Putamen (tissue), 1 donor: ENCODE measurements around the gene CYTH4.

Source experiments
- DNase-seq: peaks from one replicate; pipeline ENCODE4 v3.0.0-alpha.2; 2016; ENCODE audit warnings: low spot score

CYTH4 gene

GRCh38 chr22:37329238-37330140 is 47.2 kb downstream of the CYTH4 start:
- no peak for DNase-seq

DNA sequence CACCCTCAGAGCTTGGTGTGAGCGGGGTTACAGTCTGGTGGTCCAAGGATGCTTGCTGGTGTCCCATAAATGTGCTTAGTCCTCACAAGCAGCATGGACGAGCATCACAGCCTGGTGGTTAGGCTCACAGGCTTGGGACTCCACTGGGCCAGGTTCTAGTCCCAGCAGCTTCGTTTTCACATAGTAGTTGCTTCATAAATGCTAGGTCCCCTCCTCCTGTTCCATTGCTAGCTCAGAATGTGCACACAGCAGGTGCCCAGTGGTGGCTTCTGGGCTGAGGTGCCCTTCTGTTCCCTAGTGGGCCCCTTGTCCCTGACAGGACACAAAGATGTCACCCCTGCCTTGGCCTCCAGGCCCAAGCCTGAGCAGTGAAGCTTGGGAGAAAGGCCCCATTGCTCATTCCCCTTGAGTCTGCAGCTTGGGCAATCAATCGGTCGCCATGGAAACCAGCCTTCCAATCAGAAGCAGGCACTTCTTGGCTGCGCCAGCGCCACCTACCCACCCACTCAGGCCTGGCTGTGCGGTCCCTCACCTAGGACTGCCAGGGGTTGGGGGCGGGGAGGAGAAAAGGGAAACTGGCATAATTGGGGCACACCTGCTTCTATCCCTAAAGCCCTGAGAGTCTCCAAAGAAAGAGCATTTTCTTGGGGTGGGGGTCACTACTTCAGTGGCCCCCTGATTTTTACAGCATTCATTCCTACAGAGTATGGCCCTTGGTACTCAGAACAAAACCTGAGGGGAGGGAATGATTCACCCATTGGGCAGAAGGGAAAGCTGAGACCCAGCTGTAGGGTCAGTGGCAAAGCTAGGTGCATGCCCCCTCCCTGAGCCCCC is 48.1 kb downstream of the CYTH4 start:
- peak; percentile 52 for DNase-seq

DNA sequence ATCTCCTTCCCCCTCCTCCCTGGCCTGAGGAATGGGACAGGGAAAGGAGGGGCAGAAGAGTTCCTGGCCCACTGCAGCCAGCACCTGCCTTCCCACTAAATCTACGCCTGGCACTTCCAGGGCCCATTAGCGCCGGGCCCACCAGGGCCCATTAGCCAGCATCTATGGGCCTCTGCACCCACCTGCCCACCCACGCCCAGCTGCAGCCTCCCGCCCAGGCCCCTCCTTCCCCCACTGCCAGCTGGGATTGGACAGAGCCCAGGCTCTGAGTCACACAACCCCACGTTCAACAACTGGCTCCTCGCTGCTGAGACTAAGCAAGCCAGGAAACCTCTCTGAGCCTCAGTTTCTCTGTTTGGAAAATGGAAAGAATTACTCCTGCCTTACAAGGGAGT is 48.7 kb downstream of the CYTH4 start:
- DNase-seq, result no peak

DNA sequence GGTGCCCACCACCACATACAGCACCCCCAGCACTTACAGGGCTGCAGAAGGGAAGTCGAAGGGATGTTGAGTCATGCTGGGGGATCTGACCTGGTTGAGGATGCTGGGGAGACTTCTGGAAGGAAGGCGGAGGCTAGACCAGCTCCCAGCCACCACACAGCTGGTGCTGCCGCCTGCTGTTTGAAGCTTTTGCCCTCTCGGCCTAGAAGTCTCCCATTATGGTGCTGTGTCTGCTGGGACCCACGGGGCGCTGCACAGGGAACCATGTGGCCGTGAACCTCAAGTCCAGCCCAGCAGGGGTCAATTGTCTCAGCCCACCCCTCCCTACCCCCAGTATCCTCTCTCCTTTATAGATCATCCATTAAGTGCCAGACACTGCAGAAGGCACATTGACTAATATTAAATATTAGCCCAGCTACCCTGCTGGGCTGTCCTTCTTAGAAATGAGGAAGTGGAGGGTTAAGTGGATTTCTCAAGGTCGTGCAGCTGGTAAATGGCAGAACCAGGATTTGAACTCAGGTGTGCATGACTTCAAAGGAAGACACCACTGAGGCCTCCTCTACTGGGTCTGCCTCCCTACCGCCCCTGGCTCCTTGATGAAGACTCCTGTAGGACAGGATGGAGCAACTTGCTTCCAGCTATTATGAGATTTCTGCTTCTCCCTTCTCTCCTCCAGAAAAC is 49.7 kb downstream of the CYTH4 start:
- DNase-seq, result no peak

DNA sequence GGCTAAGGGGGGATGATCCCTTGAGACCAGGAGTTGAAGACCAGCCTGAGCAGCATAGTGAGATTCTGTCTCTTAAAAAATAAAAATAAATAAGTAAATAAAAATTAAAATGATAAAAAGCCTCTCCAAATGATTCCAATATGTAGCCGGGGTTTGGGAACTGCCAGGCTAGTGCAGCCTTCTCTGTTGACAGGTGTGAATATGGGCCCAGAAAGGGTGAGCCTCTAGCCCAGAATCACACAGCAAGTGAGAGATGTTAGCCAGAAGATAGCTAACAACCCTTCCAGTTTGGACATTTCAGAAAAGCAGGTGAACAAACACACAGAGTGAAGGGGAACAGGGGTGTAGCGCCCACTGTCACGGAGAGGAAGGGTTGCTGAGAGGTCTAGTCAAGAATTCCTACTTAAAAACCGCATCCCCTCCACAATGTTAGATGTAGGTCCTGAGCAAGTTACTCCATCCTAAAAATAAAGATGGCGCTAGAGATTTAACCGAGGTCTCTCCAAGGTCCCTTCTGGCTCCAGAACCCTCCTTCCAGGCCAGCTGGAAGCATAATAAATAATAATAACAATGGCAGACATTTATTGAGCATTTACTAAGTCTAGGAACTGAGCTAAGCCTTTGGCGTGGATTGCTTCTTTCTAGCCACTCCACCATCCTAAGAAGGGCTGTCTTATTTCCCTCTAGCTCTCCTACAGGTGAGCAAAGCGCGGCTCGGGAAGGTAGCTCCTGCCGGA is 51.6 kb downstream of the CYTH4 start:
- DNase-seq, result no peak

GRCh38 chr22:37334461-37334858 is 52.2 kb downstream of the CYTH4 start:
- no peak for DNase-seq

GRCh38 chr22:37334859-37335805 is 52.8 kb downstream of the CYTH4 start:
- no peak for DNase-seq

DNA sequence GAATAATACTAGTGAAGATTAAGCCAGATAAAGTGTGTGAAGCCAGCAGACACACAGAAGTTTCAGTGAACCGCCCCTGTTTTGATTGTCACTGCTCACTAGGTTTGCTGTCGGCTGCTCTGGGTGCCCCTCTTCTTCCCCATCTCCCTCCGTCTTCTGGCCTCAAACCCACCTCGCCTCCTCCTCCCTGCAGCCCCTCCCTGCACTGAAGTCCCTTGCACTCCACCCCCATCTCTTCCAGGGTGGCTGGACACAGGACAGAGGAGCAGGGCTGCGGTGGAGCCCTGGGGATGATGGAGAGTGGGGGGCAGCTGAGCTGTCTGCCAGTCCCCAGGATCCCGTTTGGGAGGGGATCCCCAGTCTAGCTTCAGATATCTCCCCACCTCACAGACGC is 53.5 kb downstream of the CYTH4 start:
- DNase-seq, result no peak

DNA sequence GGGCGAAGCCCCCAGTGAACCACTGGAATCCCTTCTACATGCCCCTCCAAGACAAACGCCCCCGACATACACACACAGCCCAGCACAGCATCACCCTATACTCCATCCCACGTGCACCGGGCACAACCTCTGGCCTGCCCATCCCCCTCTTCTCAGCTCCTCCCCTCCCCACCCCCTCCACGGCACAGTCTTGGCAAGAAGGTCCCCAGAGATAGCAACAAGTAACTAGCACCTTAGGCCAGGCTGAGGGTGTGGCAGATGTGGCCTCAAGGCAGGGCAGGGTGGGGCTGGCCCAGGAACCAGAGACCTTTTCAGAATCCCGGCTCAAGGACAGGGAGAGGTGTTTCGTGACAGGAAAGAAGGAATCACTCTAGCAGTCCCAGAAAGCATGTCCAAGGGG is 54.3 kb downstream of the CYTH4 start:
- DNase-seq, result no peak

DNA sequence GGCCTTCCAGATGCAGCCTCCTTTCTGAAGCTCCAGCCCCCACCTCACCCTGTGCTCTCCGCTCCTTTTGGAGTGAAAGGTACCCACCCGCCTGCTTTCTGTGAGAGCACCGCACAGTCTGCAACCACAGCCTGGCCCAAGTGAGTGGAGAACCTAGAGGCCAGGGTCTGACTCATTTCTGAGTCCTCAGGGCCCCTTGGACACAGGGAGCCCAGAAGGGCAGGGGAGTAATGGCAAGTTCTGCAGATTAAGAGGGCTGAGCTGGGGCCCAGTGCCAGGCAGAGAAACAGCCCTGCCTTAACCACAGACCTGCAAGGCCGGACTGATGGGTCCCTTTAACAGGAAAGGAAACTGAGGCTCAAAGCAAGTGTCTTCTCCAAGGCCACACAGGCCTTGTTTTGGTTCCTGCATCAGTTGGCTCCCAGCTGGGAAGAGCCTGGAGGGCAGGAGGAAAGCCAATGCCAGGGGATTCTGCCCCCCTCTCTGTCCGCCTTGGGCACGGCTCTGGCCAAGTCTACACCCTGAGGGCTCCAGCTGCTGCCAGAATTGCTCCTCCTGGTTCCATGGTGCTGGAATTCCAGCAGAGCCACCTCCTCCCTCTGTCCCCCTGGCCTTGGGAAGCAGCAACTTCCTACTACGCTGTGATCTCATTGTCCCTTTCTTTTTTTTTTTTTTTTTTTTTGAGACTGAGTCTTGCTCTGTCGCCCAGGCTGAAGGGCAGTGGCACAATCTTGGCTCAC is 55.1 kb downstream of the CYTH4 start:
- DNase-seq, result no peak

- DNase-seq, result no peak
Measured at GRCh38 chr22:37338539-37339246, 56.4 kb downstream of the CYTH4 start.

DNA sequence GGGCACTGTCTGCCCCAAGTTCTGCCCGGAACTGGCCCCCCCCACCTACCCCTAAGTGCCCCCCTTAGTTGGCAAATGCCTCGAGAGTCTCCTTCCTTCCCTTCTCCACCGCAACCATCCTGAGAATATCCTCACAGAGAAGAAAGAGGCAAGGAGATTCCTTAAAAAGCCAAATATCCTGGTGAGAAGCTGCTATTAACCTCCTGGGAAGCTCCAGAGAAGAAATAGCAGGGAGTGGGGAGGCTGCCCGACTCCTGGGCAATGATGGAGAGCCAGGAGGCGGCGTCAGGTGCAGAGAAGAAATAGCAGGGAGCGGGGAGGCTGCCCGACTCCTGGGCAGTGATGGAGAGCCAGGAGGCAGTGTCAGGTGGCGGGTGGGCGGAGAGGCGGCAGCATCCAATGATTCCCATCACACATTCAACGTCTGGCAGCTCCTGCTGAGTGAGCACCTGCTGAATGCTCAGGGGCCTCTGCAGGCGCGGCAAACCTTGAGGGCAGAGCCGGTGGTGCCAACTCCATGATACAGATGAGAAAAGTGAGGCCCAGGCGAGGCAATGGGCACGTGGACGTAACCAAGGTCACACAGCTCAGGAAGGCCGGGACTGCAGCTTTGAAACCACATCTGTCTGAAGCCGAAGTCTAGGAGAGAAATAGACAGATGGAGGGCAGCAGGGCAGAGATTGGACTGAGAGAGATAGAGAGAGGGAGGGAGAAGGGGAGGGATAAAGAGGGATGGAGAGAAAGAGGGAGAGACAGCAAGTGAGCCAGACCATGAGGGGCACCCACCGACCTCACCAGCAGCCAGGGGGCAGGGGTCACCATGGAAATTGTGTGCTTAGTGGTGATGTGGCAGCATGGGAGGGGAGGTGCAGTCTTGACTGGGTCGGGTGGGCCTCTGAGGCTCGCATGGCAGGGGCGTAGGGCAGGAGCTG is 58.3 kb downstream of the CYTH4 start:
- no peak for DNase-seq

DNA sequence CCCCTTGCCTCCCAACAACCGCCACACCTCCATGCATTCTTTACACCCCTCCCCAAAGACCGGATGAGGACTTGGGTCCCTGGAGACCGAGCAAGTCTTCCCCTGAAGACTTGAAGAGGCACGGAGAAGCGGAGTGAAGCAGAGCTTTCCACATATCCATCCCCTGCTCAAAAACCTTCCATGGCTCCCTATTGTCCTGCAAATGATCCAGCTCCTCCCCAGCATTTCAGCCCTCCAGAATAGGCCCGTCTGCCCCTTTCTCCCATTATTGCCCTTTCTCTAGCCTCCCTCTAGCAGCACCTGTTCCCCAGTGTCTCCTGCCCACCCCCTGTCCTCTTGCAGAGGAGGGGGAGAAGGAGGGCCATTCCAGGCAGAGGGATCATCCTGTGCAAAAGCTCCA is 59.8 kb downstream of the CYTH4 start:
- DNase-seq, result no peak

DNA sequence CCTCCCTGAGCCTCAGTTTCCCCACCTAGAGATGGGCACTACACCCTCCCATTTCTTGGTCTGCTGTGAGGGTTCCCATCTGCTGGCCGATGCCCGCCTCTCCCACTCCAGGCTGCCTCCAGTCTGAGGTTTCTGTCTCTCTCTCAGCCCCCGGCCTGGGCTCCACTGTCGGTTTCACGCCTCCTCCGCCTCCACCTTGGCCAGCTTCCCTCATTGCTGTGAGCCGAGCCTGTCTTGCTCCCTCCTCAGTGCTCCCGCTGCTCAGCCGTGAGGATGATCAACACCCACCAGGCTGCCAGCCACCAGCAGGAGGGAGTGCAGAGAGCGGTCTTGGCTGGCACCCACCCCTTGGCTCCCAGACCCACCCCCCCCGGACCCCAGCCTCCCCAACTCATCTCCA is 61.0 kb downstream of the CYTH4 start:
- no peak for DNase-seq

DNA sequence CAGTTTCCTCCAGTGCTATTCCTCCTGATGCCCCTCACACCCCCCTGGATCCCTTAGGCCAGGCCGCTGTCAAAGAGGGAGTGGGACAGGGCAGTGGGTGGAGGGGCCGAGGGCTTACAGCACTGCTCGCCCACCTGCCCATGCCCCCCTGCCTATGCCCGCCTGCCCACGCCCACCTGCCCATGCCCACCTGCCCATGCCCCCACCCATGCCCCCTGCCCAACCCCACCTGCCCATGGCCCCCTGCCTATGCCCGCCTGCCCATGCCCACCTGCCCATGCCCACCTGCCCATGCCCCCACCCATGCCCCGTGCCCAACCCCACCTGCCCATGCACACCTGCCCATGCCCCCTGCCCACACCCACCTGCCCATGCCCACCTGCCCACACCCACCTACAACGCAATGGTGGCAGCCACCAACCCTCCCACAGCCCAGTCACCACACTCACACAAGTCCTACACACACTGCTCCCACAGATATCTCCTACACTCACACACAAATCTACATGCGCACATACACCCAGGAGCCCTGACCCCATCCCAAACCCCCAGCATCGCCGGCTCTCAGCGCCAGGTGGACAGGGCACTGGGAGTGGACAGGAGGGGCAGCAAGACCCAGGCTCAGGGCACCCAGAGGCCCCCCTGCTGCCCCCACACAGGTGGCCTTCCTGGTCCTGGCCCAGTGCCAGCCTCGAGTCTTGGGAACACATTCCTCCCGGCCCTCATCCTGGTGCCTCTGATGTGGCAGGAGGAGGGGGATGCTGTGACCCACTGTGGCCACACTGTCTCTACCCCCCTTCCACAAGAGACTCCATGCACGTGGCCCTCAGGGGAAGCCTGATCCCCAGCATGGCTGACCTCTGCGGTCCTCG is 61.8 kb downstream of the CYTH4 start:
- DNase-seq, result no peak

- no peak for DNase-seq
Measured at GRCh38 chr22:37344735-37345449, 62.6 kb downstream of the CYTH4 start.
